Activated T-cell treated with anti-CD3 and anti-CD28 coated beads, Interleukin-2, amount 50 U/mL, for 24 hours (primary cell): Measurements from ENCODE around the gene ZBTB20.

Experiments
- DNase-seq: peaks from one replicate; pipeline ENCODE4 v3.0.0-alpha.2; 2020
- H3K27ac Mint-ChIP-seq: 2 replicates; pipeline ENCODE4 v1.8.0; 2020; ENCODE audit warnings: mild to moderate bottlenecking, mixed read lengths
- H3K27me3 Mint-ChIP-seq: 2 replicates; pipeline ENCODE4 v1.8.0; 2020; ENCODE audit warnings: mixed read lengths
- H3K36me3 Mint-ChIP-seq: 2 replicates; pipeline ENCODE4 v1.8.0; 2020; ENCODE audit warnings: low read depth, mixed read lengths
- H3K4me1 Mint-ChIP-seq: 2 replicates; pipeline ENCODE4 v1.8.0; 2020; ENCODE audit warnings: low read depth, mixed read lengths
- H3K4me3 Mint-ChIP-seq: 2 replicates; pipeline ENCODE4 v1.8.0; 2020; ENCODE audit warnings: mild to moderate bottlenecking, moderate library complexity, mixed read lengths
- H3K9me3 Mint-ChIP-seq: 2 replicates; pipeline ENCODE4 v1.8.0; 2020; ENCODE audit warnings: mixed read lengths

Gene ZBTB20

GRCh38 chr3:114741066-114741465 lies 406.0 kb downstream of the ZBTB20 start:
- H3K27ac Mint-ChIP-seq = no peak overlapping the region
- H3K9me3 Mint-ChIP-seq = no peaks in the 10 kb centered on the region
- no peak for DNase-seq
- H3K36me3 Mint-ChIP-seq = peaks cover 3% of the 10 kb centered on the region
- no peaks in the 10 kb centered on the region for H3K27me3 Mint-ChIP-seq
- no peak overlapping the region for H3K4me3 Mint-ChIP-seq
- H3K4me1 Mint-ChIP-seq = peaks cover 14% of the 10 kb centered on the region

- peaks cover 3% of the 10 kb centered on the region for H3K36me3 Mint-ChIP-seq
- H3K9me3 Mint-ChIP-seq = no peaks in the 10 kb centered on the region
These were observed 407.5 kb downstream of the ZBTB20 start for GRCh38 chr3:114739627-114740026.

DNA sequence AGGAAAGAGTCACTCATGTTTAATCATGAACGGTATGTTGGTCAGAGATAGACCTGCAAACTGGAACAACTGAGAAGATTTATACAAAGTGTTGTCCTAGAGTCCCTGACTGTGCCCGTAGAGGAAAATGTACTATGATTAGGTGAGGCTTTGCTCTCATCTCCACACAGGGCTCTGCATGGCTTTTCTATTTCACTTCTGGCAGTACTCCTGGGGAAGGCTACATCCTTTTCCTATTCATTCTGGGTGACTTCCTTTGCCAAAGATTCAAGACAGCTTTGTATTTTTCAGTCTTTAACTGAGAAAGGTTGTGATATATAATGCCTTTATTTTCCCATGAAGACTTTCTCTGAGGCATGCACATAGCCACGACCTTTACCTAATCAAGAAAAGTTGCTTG lies 414.7 kb downstream of the ZBTB20 start:
- DNase-seq = no peak
- H3K27me3 Mint-ChIP-seq = no peaks in the 10 kb centered on the region
- peaks cover 3% of the 10 kb centered on the region for H3K4me1 Mint-ChIP-seq
- H3K27ac Mint-ChIP-seq = no peak overlapping the region
- H3K9me3 Mint-ChIP-seq = no peaks in the 10 kb centered on the region
- peaks cover 3% of the 10 kb centered on the region for H3K36me3 Mint-ChIP-seq
- no peak overlapping the region for H3K4me3 Mint-ChIP-seq

More at GRCh38 chr3:114739627-114740026, 407.5 kb downstream of the ZBTB20 start:
- Mint-ChIP-seq H3K4me1 (peaks cover 11% of the 10 kb centered on the region), H3K27me3 (no peaks in the 10 kb centered on the region), H3K4me3 (no peak overlapping the region), H3K27ac (no peak overlapping the region)
- no peak for DNase-seq

GRCh38 chr3:114730397-114730796 lies 416.7 kb downstream of the ZBTB20 start:
- Mint-ChIP-seq H3K27me3 (no peaks in the 10 kb centered on the region), H3K9me3 (no peaks in the 10 kb centered on the region), H3K4me1 (peaks cover 5% of the 10 kb centered on the region), H3K4me3 (no peak overlapping the region), H3K27ac (no peak overlapping the region), H3K36me3 (peaks cover 8% of the 10 kb centered on the region)
- no peak for DNase-seq

DNA sequence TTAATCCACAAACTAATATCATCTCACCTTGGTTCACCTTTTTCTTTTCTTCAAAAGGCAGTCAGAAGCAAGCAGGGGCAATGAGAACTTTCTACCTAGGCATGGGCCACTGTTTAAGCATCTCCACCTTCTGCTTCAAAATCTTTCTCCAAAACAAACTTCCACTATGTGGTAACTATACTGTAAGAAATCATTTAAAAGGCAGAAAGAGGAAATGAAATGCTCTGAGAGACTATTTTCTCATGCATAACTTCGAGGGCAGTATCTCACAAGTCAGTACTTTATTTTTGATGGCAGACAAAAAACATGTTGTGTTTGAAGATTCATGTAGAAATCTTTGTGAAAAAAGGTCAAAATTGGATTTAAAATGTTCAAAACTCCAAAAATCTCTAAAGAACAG lies 419.7 kb downstream of the ZBTB20 start:
- no peak overlapping the region for H3K27ac Mint-ChIP-seq
- H3K36me3 Mint-ChIP-seq = peaks cover 8% of the 10 kb centered on the region
- no peaks in the 10 kb centered on the region for H3K9me3 Mint-ChIP-seq
- H3K4me3 Mint-ChIP-seq = no peak overlapping the region
- peaks cover 14% of the 10 kb centered on the region for H3K4me1 Mint-ChIP-seq
- no peak for DNase-seq
- H3K27me3 Mint-ChIP-seq = no peaks in the 10 kb centered on the region

GRCh38 chr3:114725966-114726365 lies 421.1 kb downstream of the ZBTB20 start:
- DNase-seq = no peak
- Mint-ChIP-seq H3K36me3 (peaks cover 7% of the 10 kb centered on the region), H3K27ac (no peak overlapping the region), H3K4me1 (peaks cover 25% of the 10 kb centered on the region), H3K4me3 (no peak overlapping the region), H3K9me3 (no peaks in the 10 kb centered on the region), H3K27me3 (no peaks in the 10 kb centered on the region)

- H3K36me3 Mint-ChIP-seq = peaks cover 5% of the 10 kb centered on the region
- no peak for DNase-seq
- no peak overlapping the region for H3K27ac Mint-ChIP-seq
- peaks cover 35% of the 10 kb centered on the region for H3K4me1 Mint-ChIP-seq
- H3K27me3 Mint-ChIP-seq = no peaks in the 10 kb centered on the region
- H3K9me3 Mint-ChIP-seq = no peaks in the 10 kb centered on the region
- no peak overlapping the region for H3K4me3 Mint-ChIP-seq
These were observed 424.6 kb downstream of the ZBTB20 start for GRCh38 chr3:114722530-114722929.

DNA sequence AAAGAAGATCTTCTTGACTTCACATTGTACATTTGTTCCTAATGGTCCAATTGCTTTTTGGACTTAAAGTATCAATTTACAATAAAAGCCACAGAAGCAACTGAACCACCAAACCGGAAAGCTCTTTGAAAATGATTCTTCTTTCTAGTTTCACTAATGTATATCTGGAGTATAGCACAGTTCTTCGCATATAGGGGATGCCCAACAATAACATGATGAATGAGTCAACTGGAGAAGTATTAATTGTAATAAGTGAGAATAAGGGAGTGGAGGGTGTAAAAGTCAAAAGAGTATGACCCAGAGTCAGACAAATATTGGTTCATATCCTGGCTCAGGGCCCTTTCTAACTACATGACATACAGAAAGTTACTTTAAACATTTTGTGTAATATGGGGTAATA lies 425.2 kb downstream of the ZBTB20 start:
- Mint-ChIP-seq H3K36me3 (peaks cover 5% of the 10 kb centered on the region), H3K27me3 (no peaks in the 10 kb centered on the region), H3K4me3 (no peak overlapping the region), H3K27ac (peak overlapping the region; percentile 12), H3K9me3 (no peaks in the 10 kb centered on the region), H3K4me1 (peaks cover 36% of the 10 kb centered on the region)
- no peak for DNase-seq

- H3K27ac Mint-ChIP-seq = no peak overlapping the region
- no peak for DNase-seq
- no peak overlapping the region for H3K4me3 Mint-ChIP-seq
- no peaks in the 10 kb centered on the region for H3K27me3 Mint-ChIP-seq
- H3K9me3 Mint-ChIP-seq = no peaks in the 10 kb centered on the region
- H3K36me3 Mint-ChIP-seq = peaks cover 3% of the 10 kb centered on the region
- H3K4me1 Mint-ChIP-seq = peaks cover 36% of the 10 kb centered on the region
These were observed 425.9 kb downstream of the ZBTB20 start for GRCh38 chr3:114721209-114721608.

- no peak overlapping the region for H3K27ac Mint-ChIP-seq
- H3K27me3 Mint-ChIP-seq = no peaks in the 10 kb centered on the region
- H3K4me1 Mint-ChIP-seq = peaks cover 37% of the 10 kb centered on the region
- H3K4me3 Mint-ChIP-seq = no peak overlapping the region
- no peak for DNase-seq
- no peaks in the 10 kb centered on the region for H3K9me3 Mint-ChIP-seq
- no peaks in the 10 kb centered on the region for H3K36me3 Mint-ChIP-seq
These were observed 428.2 kb downstream of the ZBTB20 start for GRCh38 chr3:114718898-114719210.

- Mint-ChIP-seq H3K9me3 (no peaks in the 10 kb centered on the region), H3K4me1 (peaks cover 35% of the 10 kb centered on the region), H3K4me3 (no peak overlapping the region), H3K27ac (no peak overlapping the region), H3K27me3 (no peaks in the 10 kb centered on the region), H3K36me3 (no peaks in the 10 kb centered on the region)
- no peak for DNase-seq
These were observed 428.8 kb downstream of the ZBTB20 start for GRCh38 chr3:114718071-114718897.

DNA sequence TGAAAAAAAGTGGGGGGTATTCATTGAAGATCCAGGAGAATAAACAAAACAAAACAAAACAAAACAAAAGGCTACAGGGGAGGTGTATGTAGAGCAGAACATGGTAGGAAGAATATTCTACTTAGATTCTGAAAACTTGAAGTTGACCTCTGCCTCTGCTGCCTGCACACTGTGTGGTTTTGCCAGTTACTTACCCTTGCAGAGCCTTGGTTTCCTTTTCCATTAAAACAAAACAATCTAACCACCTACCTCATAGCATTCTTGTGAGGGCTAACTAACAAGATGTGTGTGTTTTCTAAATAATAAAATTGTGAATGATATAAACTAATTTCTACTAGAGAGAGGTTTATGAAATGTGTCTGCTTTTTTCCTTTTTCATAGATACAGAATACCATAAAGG lies 430.2 kb downstream of the ZBTB20 start:
- Mint-ChIP-seq H3K9me3 (no peaks in the 10 kb centered on the region), H3K4me1 (peaks cover 25% of the 10 kb centered on the region), H3K4me3 (no peak overlapping the region), H3K27ac (no peak overlapping the region), H3K27me3 (no peaks in the 10 kb centered on the region), H3K36me3 (no peaks in the 10 kb centered on the region)
- DNase-seq = no peak

DNA sequence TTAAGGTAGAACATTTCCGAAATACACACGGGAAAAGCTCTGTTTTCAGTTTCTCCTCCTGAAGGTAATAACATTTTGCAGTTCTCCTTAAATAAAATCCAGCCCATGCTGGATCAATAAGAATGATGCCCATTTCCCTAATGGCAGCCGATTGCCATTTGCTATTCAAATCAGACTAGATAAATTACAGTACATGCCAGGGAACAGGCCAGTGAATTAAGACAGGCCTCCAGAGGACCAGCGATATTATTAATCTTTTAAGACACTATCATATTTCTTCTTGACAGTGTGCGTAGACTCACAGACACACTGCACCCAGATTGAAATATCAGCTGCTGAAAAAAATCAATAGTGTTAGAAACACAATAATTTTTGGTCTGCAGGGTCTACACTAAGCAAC lies 431.0 kb downstream of the ZBTB20 start:
- no peaks in the 10 kb centered on the region for H3K27me3 Mint-ChIP-seq
- DNase-seq = no peak
- H3K9me3 Mint-ChIP-seq = no peaks in the 10 kb centered on the region
- H3K27ac Mint-ChIP-seq = no peak overlapping the region
- no peak overlapping the region for H3K4me3 Mint-ChIP-seq
- H3K36me3 Mint-ChIP-seq = no peaks in the 10 kb centered on the region
- H3K4me1 Mint-ChIP-seq = peaks cover 17% of the 10 kb centered on the region

- Mint-ChIP-seq H3K9me3 (no peaks in the 10 kb centered on the region), H3K36me3 (no peaks in the 10 kb centered on the region), H3K4me1 (peaks cover 13% of the 10 kb centered on the region), H3K27ac (no peak overlapping the region), H3K4me3 (no peak overlapping the region), H3K27me3 (no peaks in the 10 kb centered on the region)
- no peak for DNase-seq
These were observed 432.1 kb downstream of the ZBTB20 start for GRCh38 chr3:114714957-114715460.

GRCh38 chr3:114714237-114714636 lies 432.9 kb downstream of the ZBTB20 start:
- Mint-ChIP-seq H3K4me1 (peaks cover 14% of the 10 kb centered on the region), H3K36me3 (no peaks in the 10 kb centered on the region), H3K27ac (no peak overlapping the region), H3K9me3 (no peaks in the 10 kb centered on the region), H3K27me3 (no peaks in the 10 kb centered on the region), H3K4me3 (no peak overlapping the region)
- DNase-seq = no peak
